ENCODE data around the gene PCDHA2.
"Not testable (repeated sequence)": the region's sequence is repeated elsewhere in the genome, so short reads cannot be mapped to it uniquely, and the experiment has no call there.

PCDHA2 gene

GRCh38 chr5:140806834-140807775, 12.5 kb downstream of the PCDHA2 start, which contains the start of gene PCDHA4:
PCDHA4 (plus strand) TSS chr5:140807068.
- DNase-seq (ENCODE audit: low spot score) = no peak
- TF ChIP-seq CTCF (IDR thresholded peaks at IDR 0.05; ENCODE audit: extremely low read depth, missing control alignments) = no peak

GRCh38 chr5:140808241-140808888, 13.7 kb downstream of the PCDHA2 start:
- DNase-seq (ENCODE audit: low spot score) = not testable (repeated sequence)

- TF ChIP-seq CTCF (IDR thresholded peaks at IDR 0.05; ENCODE audit: extremely low read depth, missing control alignments) = no peak
- DNase-seq (ENCODE audit: low spot score) = no peak
Measured at GRCh38 chr5:140808889-140809291, 14.2 kb downstream of the PCDHA2 start.

- no peak for DNase-seq (ENCODE audit: low spot score)
- peak; percentile 17 for TF ChIP-seq CTCF (IDR thresholded peaks at IDR 0.05; ENCODE audit: extremely low read depth, missing control alignments)
Measured at GRCh38 chr5:140821375-140822280, 27.0 kb downstream of the PCDHA2 start, which contains the start of gene PCDHA5. PCDHA5 (plus strand) TSS chr5:140821613.

GRCh38 chr5:140822281-140822629, 27.6 kb downstream of the PCDHA2 start:
- TF ChIP-seq CTCF (IDR thresholded peaks at IDR 0.05; ENCODE audit: extremely low read depth, missing control alignments) = no peak
- DNase-seq (ENCODE audit: low spot score) = no peak

- not testable (repeated sequence) for DNase-seq (ENCODE audit: low spot score)
Measured at GRCh38 chr5:140822969-140823368, 28.3 kb downstream of the PCDHA2 start.

GRCh38 chr5:140823475-140823874, 28.8 kb downstream of the PCDHA2 start:
- no peak for TF ChIP-seq CTCF (IDR thresholded peaks at IDR 0.05; ENCODE audit: extremely low read depth, missing control alignments)
- DNase-seq (ENCODE audit: low spot score) = no peak

Measured in GM20000 (cell line).